HG03175 (cell line): ENCODE data around the gene LRRC1.
A peak's percentile ranks its signal among the peaks of the same experiment; 100 is the strongest.

ENCODE experiments used
- ATAC-seq: cut with Tn5 transposase; IDR thresholded peaks from one replicate; pipeline ENCODE4 v1.9.1; 2021; ENCODE audit warnings: mild to moderate bottlenecking, moderate library complexity; ENCODE audit not compliant: unreplicated experiment

Gene LRRC1

DNA sequence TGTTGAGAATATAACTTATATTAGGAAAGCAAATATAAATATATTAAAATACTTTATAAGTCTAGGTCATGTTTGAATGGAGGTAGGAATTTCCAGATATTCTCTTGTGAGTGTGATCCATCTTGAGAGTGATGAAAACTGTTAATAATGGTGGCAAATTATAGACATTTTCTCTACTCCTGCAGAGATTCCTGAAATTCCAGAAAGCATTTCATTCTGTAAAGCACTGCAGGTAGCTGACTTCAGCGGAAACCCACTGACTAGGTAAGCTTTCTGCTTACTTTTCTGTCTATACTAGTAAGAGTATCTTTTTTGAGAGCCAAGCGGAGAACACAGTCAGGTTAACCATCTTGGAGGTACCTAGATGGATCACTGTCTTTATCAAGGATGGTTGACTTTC lies 84.0 kb downstream of the LRRC1 start:
- no peak for ATAC-seq

DNA sequence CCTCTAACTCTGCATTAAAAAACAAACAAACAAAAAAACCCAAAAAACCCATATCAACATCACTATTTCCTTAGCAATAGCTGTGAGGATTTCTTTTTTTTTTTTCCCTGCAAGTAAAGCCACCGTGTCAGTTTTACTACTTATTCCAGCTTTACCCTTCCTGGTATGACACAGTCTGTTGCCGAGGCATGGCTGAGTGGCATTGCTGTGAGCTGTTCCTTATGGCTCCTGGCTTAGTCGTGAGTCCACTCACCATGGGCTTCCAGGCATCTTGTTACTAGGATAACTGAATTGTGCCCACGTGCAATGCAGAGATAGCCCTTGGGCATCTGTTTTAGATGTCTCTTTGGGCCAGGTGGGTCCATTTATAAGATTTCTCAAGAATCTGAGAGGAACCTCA lies 84.8 kb downstream of the LRRC1 start:
- no peak for ATAC-seq

DNA sequence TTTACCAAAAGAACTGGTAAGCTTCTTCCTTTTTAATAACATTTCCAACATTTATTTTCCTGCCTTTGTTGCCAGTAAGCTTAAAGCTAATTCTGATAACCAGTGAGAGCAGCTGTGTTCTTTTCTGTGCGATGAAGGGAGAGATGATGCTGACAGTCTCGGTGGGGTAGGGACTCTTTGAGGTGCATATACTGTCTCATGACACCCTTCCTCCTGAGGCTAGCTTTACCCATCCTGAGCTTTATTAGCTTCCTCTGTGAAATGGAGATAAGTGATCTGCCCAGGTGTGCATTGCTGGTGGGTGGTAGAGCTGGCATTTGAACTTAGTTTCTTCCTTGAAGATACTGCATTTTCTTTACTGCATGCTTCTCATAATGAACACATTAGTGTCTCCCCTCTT lies 92.5 kb downstream of the LRRC1 start:
- ATAC-seq, result no peak

DNA sequence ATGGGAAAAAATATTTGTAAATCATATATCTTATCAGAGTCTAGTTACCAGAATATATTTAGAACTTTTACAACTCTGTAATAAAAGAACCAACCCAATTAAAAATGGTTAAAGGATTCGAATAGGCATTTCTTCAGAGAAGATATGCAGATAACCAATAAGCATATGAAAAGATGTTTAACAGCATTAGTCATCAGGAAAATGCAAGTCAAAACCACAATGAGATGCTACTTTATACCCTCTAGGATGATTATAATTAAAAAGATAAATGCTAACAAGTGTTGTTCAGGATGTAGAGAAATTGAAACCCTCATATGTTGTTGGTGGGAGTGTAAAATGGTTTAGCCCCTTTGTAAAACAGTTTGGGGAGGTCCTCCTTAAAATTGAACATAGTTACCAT lies 94.1 kb downstream of the LRRC1 start:
- ATAC-seq, result no peak

DNA sequence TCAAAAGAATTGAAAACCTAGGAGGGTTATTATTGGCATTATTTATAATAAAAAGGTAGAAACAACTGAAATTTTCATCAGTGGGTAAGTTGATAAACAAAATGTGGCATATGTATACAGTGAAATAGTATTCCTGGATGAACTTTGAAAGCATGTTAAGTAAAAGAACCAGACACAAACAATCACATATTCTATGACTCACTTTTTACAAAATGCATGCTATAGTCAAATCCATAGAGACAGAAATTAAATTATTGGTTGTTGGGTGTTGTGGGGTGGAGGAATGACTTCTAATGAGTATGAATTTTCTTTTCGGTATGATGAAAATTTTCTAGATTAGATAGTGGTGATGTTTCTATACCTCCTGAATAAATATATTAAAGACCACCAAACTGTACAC lies 94.6 kb downstream of the LRRC1 start:
- no peak for ATAC-seq

DNA sequence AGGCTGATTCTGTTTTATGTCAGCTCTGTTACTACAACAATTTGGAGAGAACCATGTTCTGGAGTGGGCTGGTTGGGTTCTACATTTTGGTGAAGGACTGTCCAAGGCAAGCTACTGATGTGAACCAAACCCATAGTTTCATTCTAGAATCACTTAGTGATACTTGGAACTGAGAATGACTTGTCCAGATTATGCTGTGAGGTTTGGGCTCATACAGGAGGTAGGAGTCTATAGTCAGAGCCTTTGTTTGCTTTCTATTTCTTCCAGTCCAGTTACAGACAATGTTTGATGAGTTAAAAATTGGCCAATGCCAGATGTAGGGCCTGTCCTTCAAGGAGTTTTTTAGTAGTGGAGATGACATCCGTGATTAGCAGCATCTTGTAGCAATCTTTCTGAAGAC lies 97.9 kb downstream of the LRRC1 start:
- peak; percentile 80 for ATAC-seq

DNA sequence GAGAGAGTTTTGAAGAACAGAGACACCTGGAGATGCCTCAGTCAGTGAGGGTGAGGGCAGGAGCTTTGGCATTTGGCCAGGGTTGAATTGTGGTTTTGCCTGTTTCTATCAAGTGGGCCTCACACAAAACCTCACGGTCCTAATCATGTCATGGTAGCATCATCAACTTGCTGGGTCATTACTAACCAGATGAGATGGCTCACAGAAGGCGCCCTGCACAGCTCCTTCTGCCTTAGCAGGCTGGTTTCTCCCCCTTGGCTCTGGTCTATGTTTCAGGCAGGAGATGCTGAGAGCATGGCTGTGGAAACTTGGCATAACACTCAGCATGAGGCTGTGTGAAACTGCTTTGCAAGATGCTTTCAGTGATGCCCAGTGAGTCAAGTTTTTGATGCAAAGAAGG lies 99.3 kb downstream of the LRRC1 start:
- ATAC-seq, result peak; percentile 69

DNA sequence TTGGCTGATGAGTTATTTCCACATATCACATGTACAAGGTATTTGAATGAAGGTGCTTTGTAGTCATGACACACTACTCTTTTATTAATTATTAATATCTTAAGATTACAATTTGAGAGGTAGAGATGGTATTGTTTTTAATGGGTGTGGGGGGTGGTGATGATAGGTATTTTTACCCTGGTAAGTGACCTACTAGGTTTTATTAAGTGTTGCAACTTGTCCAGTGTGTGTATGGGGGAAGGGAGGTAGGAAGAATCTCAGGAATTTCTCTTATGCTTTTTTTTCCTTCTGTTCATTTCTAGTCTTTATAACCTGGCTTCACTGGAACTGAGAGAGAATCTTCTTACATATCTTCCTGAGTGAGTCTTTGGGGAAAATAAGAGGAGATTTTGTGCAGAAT lies 101.4 kb downstream of the LRRC1 start:
- ATAC-seq, result no peak

DNA sequence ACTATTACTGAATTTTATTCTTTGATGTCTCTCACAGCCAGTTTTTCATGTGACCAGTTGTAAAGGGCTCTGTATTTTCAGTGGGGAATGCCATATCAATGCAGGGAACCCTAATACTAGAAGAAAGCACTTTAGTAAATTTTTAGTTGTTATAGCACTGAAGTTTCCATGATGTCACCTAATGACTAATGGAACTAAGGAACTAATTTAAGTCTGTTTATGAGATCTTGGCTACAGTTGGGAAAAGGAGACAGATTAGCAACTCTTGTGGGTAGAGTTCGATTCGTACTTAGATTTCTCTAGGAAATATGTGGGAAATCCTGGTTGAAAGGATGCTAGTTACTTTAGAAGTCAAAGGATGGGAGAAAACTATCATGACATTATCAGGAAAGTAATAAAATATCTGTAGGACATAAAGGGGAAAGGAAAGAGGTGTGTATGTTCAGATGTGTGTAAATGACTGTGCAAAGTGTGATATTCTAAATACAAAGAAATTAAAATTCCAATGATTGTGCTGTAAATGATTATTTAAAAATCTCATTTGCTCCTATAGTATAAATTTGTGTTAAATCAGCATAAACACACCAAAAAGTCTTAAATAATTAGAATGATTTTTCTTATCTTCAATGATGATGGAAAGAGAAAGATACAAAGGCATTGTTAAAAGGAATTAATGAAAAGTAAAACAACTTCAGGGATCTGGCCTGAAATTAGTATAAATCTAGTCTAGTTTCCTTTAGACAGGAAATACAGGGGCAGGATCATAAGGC lies 103.4 kb downstream of the LRRC1 start:
- ATAC-seq, result no peak

DNA sequence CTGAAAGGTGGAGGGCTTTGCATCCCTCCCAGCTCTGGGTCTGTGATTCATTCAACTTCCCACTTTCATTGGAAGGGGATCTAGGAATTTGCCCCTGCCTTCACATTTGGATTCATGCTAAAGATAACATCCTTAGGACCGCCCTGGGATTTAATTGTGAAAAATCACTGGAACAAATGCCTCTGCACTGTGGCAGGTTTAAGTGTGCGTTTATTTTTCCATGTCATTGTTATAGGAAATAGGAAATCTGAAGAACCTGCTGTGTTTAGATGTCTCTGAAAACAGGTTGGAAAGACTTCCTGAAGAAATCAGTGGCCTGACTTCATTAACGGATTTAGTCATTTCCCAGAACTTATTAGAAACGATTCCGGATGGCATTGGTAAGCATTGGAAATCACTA lies 104.7 kb downstream of the LRRC1 start:
- no peak for ATAC-seq

DNA sequence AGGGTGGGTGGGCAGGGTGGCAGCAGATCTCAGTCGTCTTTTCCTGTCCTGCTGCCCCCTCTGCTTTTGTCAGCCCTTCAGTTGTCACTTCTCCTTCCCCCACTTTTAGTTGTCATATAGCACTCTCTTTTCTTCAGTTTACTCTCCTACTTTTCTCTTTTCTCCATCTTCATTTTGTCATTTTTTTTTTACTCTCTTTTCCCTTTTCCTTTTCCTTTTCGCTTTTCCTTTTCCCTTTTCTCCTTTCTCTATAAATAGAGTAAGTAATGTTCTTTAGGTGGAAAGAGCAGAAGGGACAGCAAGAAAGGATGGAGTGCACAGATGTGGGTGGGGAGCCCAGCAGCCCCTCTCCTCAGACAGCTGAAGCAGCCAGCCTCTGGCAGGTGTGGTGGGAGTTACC lies 108.6 kb downstream of the LRRC1 start:
- ATAC-seq, result no peak

DNA sequence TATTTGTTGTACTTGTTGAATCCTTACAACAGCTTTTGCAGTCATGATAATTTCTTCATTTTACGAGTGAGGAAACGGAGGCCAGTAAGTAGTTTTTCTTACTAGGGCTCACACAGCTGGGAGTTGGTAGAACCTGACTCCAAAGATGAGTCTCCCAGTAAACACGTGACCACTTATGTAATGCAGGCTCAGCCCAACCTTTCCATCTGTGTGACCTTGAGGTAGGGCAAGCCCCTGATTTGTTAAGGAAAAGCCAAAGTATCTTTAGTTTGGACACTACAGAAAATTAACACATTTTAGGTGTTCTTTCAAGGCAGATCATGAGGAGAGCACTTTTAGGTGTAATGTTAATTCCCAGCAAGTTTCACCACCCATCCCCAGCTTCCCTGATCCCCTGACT lies 111.3 kb downstream of the LRRC1 start:
- ATAC-seq, result no peak

DNA sequence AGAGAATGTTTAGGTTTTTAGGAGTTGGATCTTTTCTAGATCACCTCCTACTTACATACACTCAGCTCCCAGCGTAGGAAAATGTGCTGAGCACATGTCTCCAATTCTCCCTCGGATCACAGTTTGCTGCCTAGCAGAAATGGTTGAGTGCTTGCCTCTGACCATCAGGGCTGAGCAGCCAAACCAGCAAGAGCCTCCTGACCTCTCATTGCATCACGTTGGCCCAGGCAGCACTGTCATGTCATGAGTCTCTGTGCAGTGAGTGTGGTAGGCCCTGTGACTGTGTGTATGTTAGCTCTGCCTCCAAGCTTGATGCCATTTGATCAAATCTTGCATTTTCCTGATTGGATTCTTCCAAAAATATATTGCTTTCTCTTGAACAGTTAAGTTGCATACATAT lies 112.0 kb downstream of the LRRC1 start:
- no peak for ATAC-seq

DNA sequence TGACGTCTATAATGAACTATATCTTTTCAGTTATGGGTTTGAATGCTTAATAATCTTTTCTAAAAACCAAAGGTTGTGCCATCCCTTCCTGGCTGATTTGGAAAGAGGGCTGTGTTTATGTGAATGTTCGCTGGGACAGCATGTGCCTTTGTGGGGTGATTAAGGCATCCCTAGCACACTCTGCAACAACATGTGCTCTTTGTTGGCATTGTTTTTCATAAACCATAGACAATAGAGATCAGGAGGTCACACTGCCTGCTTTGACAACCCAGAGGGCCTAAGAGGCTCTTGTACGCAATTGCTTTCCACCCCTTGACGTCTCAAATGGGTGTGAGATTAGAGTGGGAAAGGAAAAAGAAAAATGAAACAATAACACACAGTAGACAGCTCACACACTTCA lies 116.0 kb downstream of the LRRC1 start:
- no peak for ATAC-seq

DNA sequence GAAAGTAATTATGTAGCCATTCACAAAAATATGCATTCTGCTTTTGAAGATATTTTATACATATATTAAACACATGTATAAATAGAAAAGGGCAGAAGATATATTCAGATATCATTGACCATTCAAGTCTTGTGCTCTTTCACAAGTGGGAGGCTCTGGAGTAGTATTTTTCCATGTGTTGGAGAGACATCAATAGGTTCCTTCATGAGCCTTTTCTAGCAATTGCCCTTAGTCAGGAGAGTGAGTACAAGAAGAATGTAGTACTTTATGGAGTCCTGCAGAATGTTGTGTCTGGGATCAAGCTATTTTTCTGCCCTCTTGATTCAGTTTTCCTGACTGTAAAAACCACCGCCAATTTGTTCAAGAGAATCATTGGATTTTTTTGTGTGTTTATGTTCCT lies 117.9 kb downstream of the LRRC1 start:
- no peak for ATAC-seq

DNA sequence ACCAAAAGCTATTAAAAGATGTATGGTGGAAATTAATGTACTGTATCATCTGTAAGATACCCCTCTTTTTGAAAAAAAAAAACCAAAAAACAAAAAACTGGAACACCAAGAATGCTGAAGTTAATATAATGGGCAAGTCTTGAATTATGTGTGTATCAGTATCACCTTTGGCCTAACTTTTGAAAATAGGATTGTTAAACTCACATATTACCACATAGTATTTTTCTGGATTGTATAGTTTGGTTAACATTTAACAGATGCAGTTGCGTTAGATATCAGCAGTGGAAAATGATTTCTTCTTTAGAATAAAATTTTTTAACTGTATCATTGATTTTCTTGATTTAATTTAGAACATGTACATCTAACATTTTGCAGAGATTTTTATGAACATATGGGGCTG lies 118.5 kb downstream of the LRRC1 start:
- no peak for ATAC-seq

DNA sequence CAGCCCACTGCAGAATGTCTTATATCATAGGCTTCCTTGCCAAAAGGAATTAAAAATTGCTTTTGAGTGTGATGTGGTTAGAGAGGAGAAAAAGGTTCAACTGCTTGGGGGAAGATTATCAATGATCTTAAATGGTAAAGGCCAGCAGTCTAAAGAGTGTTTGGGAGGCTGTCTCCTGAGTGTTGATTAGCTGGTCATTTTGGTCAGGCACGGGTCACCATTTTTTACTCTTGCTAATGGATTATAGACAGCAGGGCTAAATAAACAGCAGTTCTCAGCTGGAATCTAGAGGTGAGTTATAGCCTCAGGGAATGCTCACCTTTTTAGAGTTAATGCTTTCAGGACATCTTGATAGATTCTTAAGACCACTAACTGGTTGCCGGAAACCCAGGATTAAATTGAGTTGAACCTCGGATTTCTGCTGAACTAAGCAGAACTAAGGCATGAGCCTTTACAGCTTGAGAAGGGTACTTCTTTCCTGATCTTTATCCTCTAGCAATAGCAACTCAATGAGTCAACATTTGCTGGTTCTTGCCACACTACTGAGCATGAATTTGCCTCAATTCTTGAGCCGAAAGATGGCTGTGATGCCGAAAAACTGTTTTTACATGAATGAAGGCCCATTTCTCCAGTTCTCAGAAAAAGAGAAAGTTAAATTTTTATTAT lies 120.4 kb downstream of the LRRC1 start:
- no peak for ATAC-seq

DNA sequence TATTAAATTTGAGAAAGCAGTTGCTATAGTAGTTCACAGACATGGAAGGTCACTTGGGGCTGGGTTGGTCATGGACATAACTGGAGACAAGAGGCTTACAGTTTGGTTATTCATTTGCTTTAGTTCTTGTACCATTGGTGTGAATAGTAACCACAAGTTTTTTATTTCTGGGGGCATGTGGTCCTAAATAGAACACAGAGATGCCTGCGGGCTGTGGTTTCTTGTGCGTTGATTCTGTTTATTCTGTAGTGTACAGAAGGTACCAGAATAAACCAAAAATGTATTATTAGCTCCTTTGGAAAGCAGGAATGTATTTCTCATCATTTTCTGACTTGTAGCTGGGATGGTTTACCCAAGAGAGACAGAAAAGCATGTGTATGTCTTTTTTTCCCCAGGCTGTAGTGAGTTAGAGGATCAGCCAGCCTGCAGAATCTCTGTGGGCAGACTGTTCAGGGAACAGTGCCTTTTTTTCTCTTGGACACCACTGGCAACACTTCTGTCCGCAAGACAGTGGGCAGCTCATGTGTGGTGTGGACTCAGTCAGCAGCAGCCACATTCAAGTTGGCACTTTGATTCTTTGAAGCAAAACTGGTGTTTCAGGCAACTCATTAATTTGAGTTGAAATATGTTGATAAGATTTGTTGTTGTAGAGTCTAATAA lies 122.1 kb downstream of the LRRC1 start:
- ATAC-seq, result peak; percentile 75

DNA sequence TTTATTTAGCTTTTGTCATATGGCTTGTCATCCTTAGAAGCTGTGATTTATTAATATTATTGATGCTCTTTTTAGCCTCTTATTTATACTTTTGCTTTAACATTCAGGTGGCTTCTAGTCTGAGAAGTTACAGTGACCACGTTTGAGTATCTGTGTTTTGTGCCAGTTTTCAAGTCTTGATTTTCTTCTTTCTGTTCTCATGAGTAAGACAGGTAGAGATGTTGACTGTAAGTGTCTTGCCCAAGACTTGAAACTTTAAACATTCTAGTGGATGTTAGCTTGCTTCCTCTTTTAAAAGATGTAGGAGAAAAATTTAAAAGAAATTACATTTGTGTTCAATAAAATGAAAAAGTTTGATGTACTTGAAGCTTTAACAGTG lies 122.6 kb downstream of the LRRC1 start:
- peak; percentile 42 for ATAC-seq

DNA sequence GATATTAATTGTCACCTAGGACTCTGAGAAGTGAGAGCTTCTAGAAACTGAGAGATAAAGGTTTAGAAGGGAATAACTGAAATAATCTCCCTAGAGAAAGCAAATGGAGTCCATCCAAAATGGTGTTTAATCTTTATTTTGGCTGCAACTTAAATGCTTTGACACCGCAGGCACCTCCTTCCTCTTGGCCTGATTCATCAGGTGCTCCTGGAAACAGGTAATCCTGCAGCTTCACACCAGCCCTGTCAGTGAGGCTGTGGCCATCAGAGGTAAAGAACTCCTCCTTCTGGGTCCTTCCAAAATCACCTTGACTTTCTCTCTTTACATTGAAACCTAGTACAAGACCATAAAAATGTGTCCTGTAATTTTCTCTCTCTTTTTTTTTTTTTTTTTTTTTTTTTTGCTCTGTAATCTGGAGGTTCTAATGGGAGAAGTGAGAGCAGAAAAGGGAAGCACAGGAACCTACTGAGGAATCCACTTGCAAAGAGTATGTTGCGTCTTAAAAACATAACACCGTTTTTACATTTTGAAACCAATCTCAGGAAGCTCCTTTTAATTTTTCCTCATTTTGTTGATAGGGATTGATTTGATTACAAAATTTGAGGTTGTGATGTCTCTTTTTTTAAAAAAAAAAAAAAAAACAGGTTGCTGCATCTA lies 124.2 kb downstream of the LRRC1 start:
- no peak for ATAC-seq

DNA sequence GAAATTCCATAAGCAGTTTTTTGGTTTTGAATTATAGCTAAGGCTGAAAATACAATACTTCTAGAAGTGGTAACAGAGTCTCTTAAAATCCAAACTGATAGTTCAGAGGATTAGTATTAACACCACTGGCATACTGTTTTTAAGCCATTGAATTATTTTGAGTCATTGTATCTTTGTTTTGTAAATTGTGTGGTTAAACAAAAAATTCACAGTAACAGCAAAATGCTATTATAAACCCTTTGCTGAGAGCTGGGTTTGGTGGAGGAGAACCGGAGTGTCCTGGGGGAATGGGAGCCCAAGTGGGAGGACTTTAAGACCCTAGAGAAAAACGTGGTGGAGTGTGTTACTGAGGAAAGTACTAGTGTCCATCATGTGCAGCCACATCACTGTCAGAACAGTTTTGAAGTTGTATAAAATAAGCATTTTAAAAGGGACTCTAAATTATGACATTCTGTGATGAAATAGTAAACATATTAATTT lies 125.1 kb downstream of the LRRC1 start:
- no peak for ATAC-seq

DNA sequence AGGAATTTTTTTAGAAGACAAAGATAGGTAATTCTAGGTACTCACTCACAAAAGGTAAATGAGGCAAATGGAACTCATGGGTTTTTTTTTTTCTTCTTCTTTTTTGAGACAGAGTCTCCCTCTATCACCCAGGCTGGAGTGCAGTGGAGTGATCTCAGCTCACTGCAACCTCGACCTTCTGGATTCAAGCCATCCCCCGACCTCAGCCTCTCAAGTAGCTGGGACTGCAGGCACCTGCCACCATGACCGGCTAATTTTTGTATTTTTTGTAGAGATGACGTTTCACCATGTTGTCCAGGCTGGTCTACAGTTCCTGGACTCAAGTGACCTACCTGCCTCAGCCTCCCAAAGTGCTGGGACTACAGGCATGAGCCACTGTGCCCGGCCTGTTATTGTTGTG lies 126.1 kb downstream of the LRRC1 start:
- no peak for ATAC-seq
